HCT116 (cell line): ENCODE data around the gene TWIST1. TPM values are rescaled to one million over a fixed set of nuclear protein-coding genes. Genes with fewer than 3 reads are reported as not detected.

Source experiments
- ATAC-seq: fragments of 200-7000 bp; cut with Tn5 transposase; 2 replicates; pipeline ENCODE4 v1.9.1; 2020; ENCODE audit warnings: mild to moderate bottlenecking, moderate library complexity
- BruUV-seq: library from RNA; stranded (reverse); fragments of 400-500 nt; replicated peaks from 2 replicates; lab custom pipeline; 2021; lab: Mats Ljungman, UMichigan
- CTCF ChIA-PET: fragments of 300-600 bp; sonication (Branson Sonifier 250); formaldehyde crosslinking; loops from one replicate; lab custom pipeline; 2021; ENCODE audit warnings: antibody characterized with exemption; lab: Charles Lee
- POLR2A ChIA-PET: fragments of 300-600, 350-600 bp; sonication (Branson Sonifier 250); formaldehyde crosslinking; loops from one replicate; lab custom pipeline; 2021; ENCODE audit warnings: antibody characterized with exemption; lab: Charles Lee
- RAD21 ChIA-PET, 2 experiments: fragments of 300-600 bp; sonication (Branson Sonifier 250); formaldehyde crosslinking; loops; one replicate each; lab custom pipeline; 2023; ENCODE audit warnings: low total read pairs in 2 of 2; ENCODE audit not compliant: uncharacterized antibody in 2 of 2, unreplicated experiment in 2 of 2, low non-redundant PET in 1 of 2; lab: Charles Lee
- DNase-seq: peaks from one replicate; pipeline ENCODE4 v3.0.0-alpha.2; 2010; ENCODE audit warnings: low read depth, low spot score
- H2AFZ ChIP-seq: fragments of 200-600 bp; shearing (Covaris generic), sonication (generic); 2 replicates; pipeline ENCODE4 v1.6.1; 2017; ENCODE audit warnings: low read depth, mixed run types, mixed read lengths, antibody characterized with exemption, low read length; ENCODE audit not compliant: poor library complexity, severe bottlenecking
- H3K27ac ChIP-seq: 2 replicates; pipeline ENCODE4 v1.5.1; 2012; ENCODE audit warnings: low read depth, low read length
- H3K27me3 ChIP-seq: fragments of 200-600 bp; sonication (generic); 2 replicates; pipeline ENCODE4 v1.6.1; 2016; ENCODE audit warnings: mixed run types, low read length, mixed read lengths; ENCODE audit not compliant: insufficient read depth
- H3K36me3 ChIP-seq, 2 experiments: fragments of 200-500 bp in 1 of 2; fragments of 200-600 bp in 1 of 2; sonication (Bioruptor generic) in 1 of 2; sonication (generic) in 1 of 2; 2 replicates each; pipeline versions ENCODE4 v1.5.1 to v1.6.1; 2014 to 2016; ENCODE audit warnings: low read length in 2 of 2, inconsistent platforms in 1 of 2, mixed read lengths in 1 of 2, mixed run types in 1 of 2; ENCODE audit not compliant: insufficient read depth in 2 of 2, control insufficient read depth in 1 of 2
- H3K4me1 ChIP-seq, 2 experiments: fragments of 200-600 bp in 1 of 2; sonication (generic) in 1 of 2; 2 replicates each; pipeline versions ENCODE4 v1.5.1 to v1.6.1; 2012 to 2017; ENCODE audit warnings: low read length in 2 of 2, inconsistent platforms in 1 of 2, mild to moderate bottlenecking in 1 of 2, mixed read lengths in 1 of 2, mixed run types in 1 of 2, moderate library complexity in 1 of 2; ENCODE audit not compliant: insufficient read depth in 2 of 2, control insufficient read depth in 1 of 2
- H3K4me2 ChIP-seq: fragments of 200-600 bp; sonication (generic); 2 replicates; pipeline ENCODE4 v1.6.1; 2017; ENCODE audit warnings: mixed run types, low read length, mixed read lengths
- H3K4me3 ChIP-seq, 2 experiments: fragments of 200-600 bp in 1 of 2; sonication (generic) in 1 of 2; replicated peaks in 1 of 2; 2 replicates each; pipeline ENCODE4 v1.5.1; 2011 to 2016; ENCODE audit warnings: low read length in 2 of 2, control low read depth in 1 of 2, low read depth in 1 of 2, mild to moderate bottlenecking in 1 of 2, mixed read lengths in 1 of 2, mixed run types in 1 of 2
- H3K79me2 ChIP-seq: fragments of 200-600 bp; sonication (generic); 2 replicates; pipeline ENCODE4 v1.6.1; 2017; ENCODE audit warnings: mild to moderate bottlenecking, mixed run types, low read length, moderate library complexity, mixed read lengths; ENCODE audit not compliant: insufficient read depth
- H3K9ac ChIP-seq: fragments of 200-600 bp; sonication (generic); 2 replicates; pipeline ENCODE4 v1.6.1; 2016; ENCODE audit warnings: low read length, mixed read lengths
- H3K9me2 ChIP-seq: fragments of 200-600 bp; sonication (generic), shearing (Covaris generic); 2 replicates; pipeline ENCODE4 v1.6.1; 2017; ENCODE audit warnings: mixed run types, mild to moderate bottlenecking, moderate library complexity; ENCODE audit not compliant: insufficient read depth
- H3K9me3 ChIP-seq, 2 experiments: fragments of 200-500 bp in 1 of 2; fragments of 200-600 bp in 1 of 2; sonication (Bioruptor generic) in 1 of 2; sonication (generic) in 1 of 2; 2 replicates each; pipeline ENCODE4 v1.6.1; 2014 to 2017; ENCODE audit warnings: low read length in 2 of 2, mixed read lengths in 2 of 2, inconsistent platforms in 1 of 2, low read depth in 1 of 2, mild to moderate bottlenecking in 1 of 2, mixed run types in 1 of 2, moderate library complexity in 1 of 2; ENCODE audit not compliant: control insufficient read depth in 1 of 2, insufficient read depth in 1 of 2
- H4K20me1 ChIP-seq: fragments of 200-600 bp; sonication (generic), shearing (Covaris generic); 2 replicates; pipeline ENCODE4 v1.6.1; 2017; ENCODE audit warnings: mixed run types, mild to moderate bottlenecking, moderate library complexity; ENCODE audit not compliant: insufficient read depth
- ATF3 ChIP-seq: IDR thresholded peaks from 2 replicates; pipeline ENCODE4 v1.6.1; 2012
- CBX3 ChIP-seq: IDR thresholded peaks from 2 replicates; pipeline ENCODE4 v1.6.1; 2012; ENCODE audit warnings: low read depth
- CEBPB ChIP-seq: IDR thresholded peaks from 2 replicates; pipeline ENCODE4 v1.6.1; 2012; ENCODE audit warnings: low read depth
- EGR1 ChIP-seq: IDR thresholded peaks from 2 replicates; pipeline ENCODE4 v1.6.1; 2012; ENCODE audit warnings: low read depth
- ELF1 ChIP-seq: IDR thresholded peaks from 2 replicates; pipeline ENCODE4 v1.6.1; 2012; ENCODE audit warnings: low read depth, borderline replicate concordance
- EZH2 ChIP-seq: fragments of 200-600 bp; sonication (generic); IDR thresholded peaks from 2 replicates; pipeline ENCODE4 v1.6.1; 2017; ENCODE audit warnings: antibody characterized with exemption, mixed run types
- EZH2phosphoT487 ChIP-seq: fragments of 200-600 bp; IDR thresholded peaks from 2 replicates; pipeline ENCODE4 v1.6.1; 2018; ENCODE audit warnings: antibody characterized with exemption, borderline replicate concordance
- FOSL1 ChIP-seq: IDR thresholded peaks from 2 replicates; pipeline ENCODE4 v1.6.1; 2012; ENCODE audit warnings: low read depth
- JUND ChIP-seq: IDR thresholded peaks from 2 replicates; pipeline ENCODE4 v1.6.1; 2012
- MAX ChIP-seq: IDR thresholded peaks from 2 replicates; pipeline ENCODE4 v1.6.1; 2012
- POLR2AphosphoS5 ChIP-seq: IDR thresholded peaks from 2 replicates; pipeline ENCODE4 v1.6.1; 2011; ENCODE audit warnings: mild to moderate bottlenecking, low read depth, low read length, moderate library complexity
- RAD21 ChIP-seq: IDR thresholded peaks from 2 replicates; pipeline ENCODE4 v1.6.1; 2012; ENCODE audit warnings: low read depth, mild to moderate bottlenecking
- REST ChIP-seq: IDR thresholded peaks from 2 replicates; pipeline ENCODE4 v1.6.1; 2012; ENCODE audit warnings: low read depth
- SIN3A ChIP-seq: IDR thresholded peaks from 2 replicates; pipeline ENCODE4 v1.6.1; 2012; ENCODE audit warnings: low read depth
- SP1 ChIP-seq: IDR thresholded peaks from 2 replicates; pipeline ENCODE4 v1.6.1; 2012; ENCODE audit warnings: low read depth
- SRF ChIP-seq: IDR thresholded peaks from 2 replicates; pipeline ENCODE4 v1.6.1; 2012; ENCODE audit warnings: low read depth
- TCF7L2 ChIP-seq: IDR thresholded peaks from 2 replicates; pipeline ENCODE4 v1.7.0; 2011; ENCODE audit warnings: borderline replicate concordance, inconsistent platforms; ENCODE audit not compliant: insufficient read depth, insufficient read length; ENCODE audit errors: extremely low read depth
- YY1 ChIP-seq: IDR thresholded peaks from 2 replicates; pipeline ENCODE4 v1.6.1; 2011; ENCODE audit warnings: low read length, low read depth, moderate library complexity, mild to moderate bottlenecking; ENCODE audit not compliant: insufficient replicate concordance; ENCODE audit errors: extremely low read depth
- ZBTB33 ChIP-seq: IDR thresholded peaks from 2 replicates; pipeline ENCODE4 v1.6.1; 2011; ENCODE audit warnings: mild to moderate bottlenecking, low read length, moderate library complexity; ENCODE audit not compliant: insufficient replicate concordance; ENCODE audit errors: extremely low read depth
- ZFX ChIP-seq: fragments of 450-650 bp; IDR thresholded peaks from 2 replicates; pipeline ENCODE4 v1.6.1; 2017
- ZNF274 ChIP-seq: fragments of 200-500 bp; sonication (Bioruptor generic); IDR thresholded peaks from 2 replicates; pipeline ENCODE4 v1.6.1; 2014; ENCODE audit warnings: mild to moderate bottlenecking, low read depth, low read length, inconsistent platforms
- intact Hi-C: fragments of 100-400 bp; cut with micrococcal nuclease; formaldehyde crosslinking; loops from 2 replicates; pipeline ENCODE4 v1.10.0; 2022
- total RNA-seq: library from RNA; stranded (reverse); gene quantifications from one replicate; pipeline ENCODE4 v1.2.1, GENCODE V29; 2021; ENCODE audit not compliant: unreplicated experiment
- TF ChIP-seq, protein P1 (sequence below), 3 experiments: fragments of 200-600 bp in 1 of 3; sonication (generic) in 1 of 3; IDR thresholded peaks in 2 of 3; conservative IDR thresholded peaks in 1 of 3; 2 replicates each; pipeline ENCODE4 v1.5.1; 2012 to 2017; ENCODE audit warnings: low read depth in 2 of 3, low read length in 2 of 3, antibody characterized with exemption in 1 of 3, borderline replicate concordance in 1 of 3, control low read depth in 1 of 3, mild to moderate bottlenecking in 1 of 3, mixed read lengths in 1 of 3, mixed run types in 1 of 3, moderate library complexity in 1 of 3; ENCODE audit not compliant: insufficient read depth in 1 of 3

The TWIST1 gene
- total RNA-seq, 1 experiment from 2014 or later = 0.86 TPM

GRCh38 chr7:19079066-19079465 lies 38.4 kb downstream of the TWIST1 start:
- H3K27ac ChIP-seq = no peak overlapping the region
- RAD21 ChIA-PET = no interaction called here
- TF ChIP-seq FOSL1 (no peak), MAX (no peak), ELF1 (no peak), SP1 (peak; percentile 10; the same call in 1 of the 2 replicates), ZBTB33 (no peak), CEBPB (peak; percentile 68), EGR1 (no peak), EZH2 (no peak), JUND (0 out of 2 replicates have a peak, but pooled peaks have one; percentile 20), SIN3A (no peak), TCF7L2 (no peak), ZNF274 (no peak), ZFX (no peak), REST (no peak), ATF3 (peak; percentile 47; the same call in 1 of the 2 replicates), RAD21 (no peak), CBX3 (no peak), EZH2phosphoT487 (no peak), POLR2AphosphoS5 (no peak), YY1 (no peak), SRF (no peak)
- TF ChIP-seq, protein P1, sequence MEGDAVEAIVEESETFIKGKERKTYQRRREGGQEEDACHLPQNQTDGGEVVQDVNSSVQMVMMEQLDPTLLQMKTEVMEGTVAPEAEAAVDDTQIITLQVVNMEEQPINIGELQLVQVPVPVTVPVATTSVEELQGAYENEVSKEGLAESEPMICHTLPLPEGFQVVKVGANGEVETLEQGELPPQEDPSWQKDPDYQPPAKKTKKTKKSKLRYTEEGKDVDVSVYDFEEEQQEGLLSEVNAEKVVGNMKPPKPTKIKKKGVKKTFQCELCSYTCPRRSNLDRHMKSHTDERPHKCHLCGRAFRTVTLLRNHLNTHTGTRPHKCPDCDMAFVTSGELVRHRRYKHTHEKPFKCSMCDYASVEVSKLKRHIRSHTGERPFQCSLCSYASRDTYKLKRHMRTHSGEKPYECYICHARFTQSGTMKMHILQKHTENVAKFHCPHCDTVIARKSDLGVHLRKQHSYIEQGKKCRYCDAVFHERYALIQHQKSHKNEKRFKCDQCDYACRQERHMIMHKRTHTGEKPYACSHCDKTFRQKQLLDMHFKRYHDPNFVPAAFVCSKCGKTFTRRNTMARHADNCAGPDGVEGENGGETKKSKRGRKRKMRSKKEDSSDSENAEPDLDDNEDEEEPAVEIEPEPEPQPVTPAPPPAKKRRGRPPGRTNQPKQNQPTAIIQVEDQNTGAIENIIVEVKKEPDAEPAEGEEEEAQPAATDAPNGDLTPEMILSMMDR (IDR thresholded peaks at IDR 0.05 in 2 of 3, conservative IDR thresholded peaks at IDR 0.05 in 1 of 3; ENCODE audit: borderline replicate concordance in 1 of 3, insufficient read depth in 1 of 3, low read depth in 2 of 3, low read length in 2 of 3) = no peak

More at GRCh38 chr7:19079066-19079465, 38.4 kb downstream of the TWIST1 start:
- ChIA-PET POLR2A (no interaction called here), CTCF (no interaction called here)
- no peaks in the 10 kb centered on the region for H4K20me1 ChIP-seq
- H3K9me2 ChIP-seq = no peaks in the 10 kb centered on the region
- DNase-seq (peak; percentile 12), ATAC-seq (peak; percentile 53; the same call in 1 of the 2 replicates)
- peaks cover 3 to 17% of the 10 kb centered on the region in 2 experiments; a peak in 3 of 4 replicates for H3K4me1 ChIP-seq
- H3K9me3 ChIP-seq = no peaks in the 10 kb centered on the region
- H3K27me3 ChIP-seq = no peaks in the 10 kb centered on the region
- H3K4me2 ChIP-seq = peak overlapping the region; percentile 42
- H3K9ac ChIP-seq = no peak overlapping the region
- no peaks in the 10 kb centered on the region for H3K36me3 ChIP-seq
- intact Hi-C loops = no loop called here
- H2AFZ ChIP-seq = peak overlapping the region; percentile 88
- H3K4me3 ChIP-seq = no peak overlapping the region
- no TSS peak for BruUV-seq
- H3K79me2 ChIP-seq = no peaks in the 10 kb centered on the region
